Lower leg skin (tissue), 3 donors: ENCODE data around the gene MYO1A.
A peak's percentile ranks its signal among the peaks of the same experiment; 100 is the strongest.

ENCODE experiments used
- CTCF ChIP-seq, 3 donors: fragments of 450-650 bp; IDR thresholded peaks; one replicate each; pipeline ENCODE4 v1.5.1; 2016; ENCODE audit warnings: antibody characterized with exemption in 3 of 3, mild to moderate bottlenecking in 3 of 3, moderate library complexity in 2 of 3
- POLR2A ChIP-seq, 2 donors: fragments of 450-650 bp; IDR thresholded peaks; one replicate each; pipeline ENCODE4 v1.6.1; 2016 to 2017; ENCODE audit warnings: antibody characterized with exemption in 2 of 2, mild to moderate bottlenecking in 1 of 2, moderate library complexity in 1 of 2

GRCh38 chr12:56987551-56988053 lies 62.3 kb downstream of the MYO1A start:
- TF ChIP-seq CTCF (IDR thresholded peaks at IDR 0.05), result peak in 2 of 3 donors; percentile 53 to 89
- no peak for TF ChIP-seq POLR2A (IDR thresholded peaks at IDR 0.05)
